Measurements from ENCODE around the gene HPS4. TPM values are rescaled to one million over a fixed set of nuclear protein-coding genes. Genes with fewer than 3 reads are reported as not detected.

Gene HPS4
- total and polyA plus RNA-seq, 10 of the 15 experiments (the other 5 are each of a cell fraction or from before 2014, with no cell fraction given): 11.7 to 36.7 (median 30.8) TPM

DNA sequence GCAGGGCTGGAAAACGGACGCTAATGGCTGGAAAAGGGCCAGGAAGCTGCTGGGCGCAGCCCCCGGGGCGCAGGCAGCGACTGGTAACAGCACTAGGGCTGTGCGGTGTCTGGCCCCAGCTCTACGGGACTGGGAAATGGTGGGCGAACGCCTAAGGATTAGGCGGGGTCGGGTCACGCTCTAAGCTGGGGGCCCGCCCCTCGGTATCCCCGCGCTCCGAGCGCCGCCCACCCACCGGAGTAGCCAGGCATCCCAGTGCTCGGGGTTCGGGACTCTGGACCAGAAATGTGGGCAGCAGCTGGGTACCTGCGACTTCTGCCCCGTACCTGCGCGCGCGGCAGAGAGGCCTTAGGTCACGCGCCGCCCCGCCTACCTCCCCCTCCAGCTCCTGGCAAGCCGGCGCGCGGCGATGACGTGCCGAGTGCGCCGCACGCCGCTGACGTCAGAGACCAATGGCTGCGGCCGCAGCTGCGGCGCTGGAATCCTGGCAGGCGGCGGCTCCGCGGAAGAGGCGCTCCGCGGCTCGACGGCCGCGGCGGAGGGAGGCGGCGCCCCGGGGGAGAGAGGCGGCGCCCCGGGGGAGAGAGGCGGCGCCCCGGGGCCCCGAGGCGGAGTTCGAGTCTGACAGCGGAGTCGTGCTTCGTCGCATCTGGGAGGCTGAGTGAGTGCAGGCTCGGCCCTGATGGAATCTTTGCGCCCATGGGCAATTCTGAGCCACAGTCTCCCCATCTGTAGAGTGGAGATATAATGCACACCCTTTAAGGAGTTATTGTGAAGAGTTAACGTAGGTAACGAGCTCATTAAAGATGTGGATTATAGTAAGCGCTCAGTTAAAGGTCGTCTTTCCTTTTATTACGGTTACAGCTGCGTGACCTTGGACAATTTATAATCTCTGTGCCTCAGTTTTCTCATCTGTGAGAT lies at the start of gene HPS4, which contains the start of gene SRRD (continued):
- TF ChIP-seq JUNB (IDR thresholded peaks at IDR 0.05) (no peak), RB1 (IDR thresholded peaks at IDR 0.05; ENCODE audit: borderline replicate concordance) (peak; percentile 91; the same call in 1 of the 2 replicates), ZNF24 (IDR thresholded peaks at IDR 0.05) (no peak), POLR2AphosphoS5 (IDR thresholded peaks at IDR 0.05; ENCODE audit: low read length) (peak; percentile 83; the same call in 1 of the 2 replicates), NBN (IDR thresholded peaks at IDR 0.05) (peak; percentile 84), GATAD2B (conservative IDR thresholded peaks at IDR 0.05; ENCODE audit: low read depth) (peak; percentile 87; the same call in 1 of the 2 replicates), SRF (IDR thresholded peaks at IDR 0.05; ENCODE audit: low read depth in 2 of 2, low read length in 2 of 2) (peak; percentile 58 to 93), TCF3 (IDR thresholded peaks at IDR 0.05; ENCODE audit: borderline replicate concordance, insufficient read depth, low read depth, low read length) (peak; percentile 69; the same call in 1 of the 2 replicates), TCF7 (IDR thresholded peaks at IDR 0.05; ENCODE audit: borderline replicate concordance) (no peak), SMARCA5 (IDR thresholded peaks at IDR 0.05) (peak; percentile 67), CEBPB (IDR thresholded peaks at IDR 0.05; ENCODE audit: borderline replicate concordance in 1 of 2, low read depth in 2 of 2, low read length in 2 of 2) (no peak), HCFC1 (IDR thresholded peaks at IDR 0.05; ENCODE audit: low read length) (peak; percentile 87), CREB1 (IDR thresholded peaks at IDR 0.05; ENCODE audit: low read depth) (peak; percentile 100), ASH2L (IDR thresholded peaks at IDR 0.05; ENCODE audit: borderline replicate concordance, low read depth) (peak; percentile 96; the same call in 1 of the 2 replicates), RBBP5 (conservative IDR thresholded peaks at IDR 0.05) (no peak)
- TF ChIP-seq, protein P1, sequence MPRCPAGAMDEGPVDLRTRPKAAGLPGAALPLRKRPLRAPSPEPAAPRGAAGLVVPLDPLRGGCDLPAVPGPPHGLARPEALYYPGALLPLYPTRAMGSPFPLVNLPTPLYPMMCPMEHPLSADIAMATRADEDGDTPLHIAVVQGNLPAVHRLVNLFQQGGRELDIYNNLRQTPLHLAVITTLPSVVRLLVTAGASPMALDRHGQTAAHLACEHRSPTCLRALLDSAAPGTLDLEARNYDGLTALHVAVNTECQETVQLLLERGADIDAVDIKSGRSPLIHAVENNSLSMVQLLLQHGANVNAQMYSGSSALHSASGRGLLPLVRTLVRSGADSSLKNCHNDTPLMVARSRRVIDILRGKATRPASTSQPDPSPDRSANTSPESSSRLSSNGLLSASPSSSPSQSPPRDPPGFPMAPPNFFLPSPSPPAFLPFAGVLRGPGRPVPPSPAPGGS (IDR thresholded peaks at IDR 0.05; ENCODE audit: borderline replicate concordance, insufficient read depth, low read depth, low read length, poor library complexity, severe bottlenecking): no peak
- TF ChIP-seq, protein P2, sequence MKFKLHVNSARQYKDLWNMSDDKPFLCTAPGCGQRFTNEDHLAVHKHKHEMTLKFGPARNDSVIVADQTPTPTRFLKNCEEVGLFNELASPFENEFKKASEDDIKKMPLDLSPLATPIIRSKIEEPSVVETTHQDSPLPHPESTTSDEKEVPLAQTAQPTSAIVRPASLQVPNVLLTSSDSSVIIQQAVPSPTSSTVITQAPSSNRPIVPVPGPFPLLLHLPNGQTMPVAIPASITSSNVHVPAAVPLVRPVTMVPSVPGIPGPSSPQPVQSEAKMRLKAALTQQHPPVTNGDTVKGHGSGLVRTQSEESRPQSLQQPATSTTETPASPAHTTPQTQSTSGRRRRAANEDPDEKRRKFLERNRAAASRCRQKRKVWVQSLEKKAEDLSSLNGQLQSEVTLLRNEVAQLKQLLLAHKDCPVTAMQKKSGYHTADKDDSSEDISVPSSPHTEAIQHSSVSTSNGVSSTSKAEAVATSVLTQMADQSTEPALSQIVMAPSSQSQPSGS (IDR thresholded peaks at IDR 0.05; ENCODE audit: low read length): no peak
- TF ChIP-seq, protein P3, sequence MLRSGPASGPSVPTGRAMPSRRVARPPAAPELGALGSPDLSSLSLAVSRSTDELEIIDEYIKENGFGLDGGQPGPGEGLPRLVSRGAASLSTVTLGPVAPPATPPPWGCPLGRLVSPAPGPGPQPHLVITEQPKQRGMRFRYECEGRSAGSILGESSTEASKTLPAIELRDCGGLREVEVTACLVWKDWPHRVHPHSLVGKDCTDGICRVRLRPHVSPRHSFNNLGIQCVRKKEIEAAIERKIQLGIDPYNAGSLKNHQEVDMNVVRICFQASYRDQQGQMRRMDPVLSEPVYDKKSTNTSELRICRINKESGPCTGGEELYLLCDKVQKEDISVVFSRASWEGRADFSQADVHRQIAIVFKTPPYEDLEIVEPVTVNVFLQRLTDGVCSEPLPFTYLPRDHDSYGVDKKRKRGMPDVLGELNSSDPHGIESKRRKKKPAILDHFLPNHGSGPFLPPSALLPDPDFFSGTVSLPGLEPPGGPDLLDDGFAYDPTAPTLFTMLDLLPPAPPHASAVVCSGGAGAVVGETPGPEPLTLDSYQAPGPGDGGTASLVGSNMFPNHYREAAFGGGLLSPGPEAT (IDR thresholded peaks at IDR 0.05; ENCODE audit: low read depth): peak; percentile 52
- TF ChIP-seq, protein P4, sequence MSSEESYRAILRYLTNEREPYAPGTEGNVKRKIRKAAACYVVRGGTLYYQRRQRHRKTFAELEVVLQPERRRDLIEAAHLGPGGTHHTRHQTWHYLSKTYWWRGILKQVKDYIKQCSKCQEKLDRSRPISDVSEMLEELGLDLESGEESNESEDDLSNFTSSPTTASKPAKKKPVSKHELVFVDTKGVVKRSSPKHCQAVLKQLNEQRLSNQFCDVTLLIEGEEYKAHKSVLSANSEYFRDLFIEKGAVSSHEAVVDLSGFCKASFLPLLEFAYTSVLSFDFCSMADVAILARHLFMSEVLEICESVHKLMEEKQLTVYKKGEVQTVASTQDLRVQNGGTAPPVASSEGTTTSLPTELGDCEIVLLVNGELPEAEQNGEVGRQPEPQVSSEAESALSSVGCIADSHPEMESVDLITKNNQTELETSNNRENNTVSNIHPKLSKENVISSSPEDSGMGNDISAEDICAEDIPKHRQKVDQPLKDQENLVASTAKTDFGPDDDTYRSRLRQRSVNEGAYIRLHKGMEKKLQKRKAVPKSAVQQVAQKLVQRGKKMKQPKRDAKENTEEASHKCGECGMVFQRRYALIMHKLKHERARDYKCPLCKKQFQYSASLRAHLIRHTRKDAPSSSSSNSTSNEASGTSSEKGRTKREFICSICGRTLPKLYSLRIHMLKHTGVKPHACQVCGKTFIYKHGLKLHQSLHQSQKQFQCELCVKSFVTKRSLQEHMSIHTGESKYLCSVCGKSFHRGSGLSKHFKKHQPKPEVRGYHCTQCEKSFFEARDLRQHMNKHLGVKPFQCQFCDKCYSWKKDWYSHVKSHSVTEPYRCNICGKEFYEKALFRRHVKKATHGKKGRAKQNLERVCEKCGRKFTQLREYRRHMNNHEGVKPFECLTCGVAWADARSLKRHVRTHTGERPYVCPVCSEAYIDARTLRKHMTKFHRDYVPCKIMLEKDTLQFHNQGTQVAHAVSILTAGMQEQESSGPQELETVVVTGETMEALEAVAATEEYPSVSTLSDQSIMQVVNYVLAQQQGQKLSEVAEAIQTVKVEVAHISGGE (CRISPR knock-in tag; IDR thresholded peaks at IDR 0.05): no peak
- TF ChIP-seq, protein P5, sequence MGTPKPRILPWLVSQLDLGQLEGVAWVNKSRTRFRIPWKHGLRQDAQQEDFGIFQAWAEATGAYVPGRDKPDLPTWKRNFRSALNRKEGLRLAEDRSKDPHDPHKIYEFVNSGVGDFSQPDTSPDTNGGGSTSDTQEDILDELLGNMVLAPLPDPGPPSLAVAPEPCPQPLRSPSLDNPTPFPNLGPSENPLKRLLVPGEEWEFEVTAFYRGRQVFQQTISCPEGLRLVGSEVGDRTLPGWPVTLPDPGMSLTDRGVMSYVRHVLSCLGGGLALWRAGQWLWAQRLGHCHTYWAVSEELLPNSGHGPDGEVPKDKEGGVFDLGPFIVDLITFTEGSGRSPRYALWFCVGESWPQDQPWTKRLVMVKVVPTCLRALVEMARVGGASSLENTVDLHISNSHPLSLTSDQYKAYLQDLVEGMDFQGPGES (IDR thresholded peaks at IDR 0.05): no peak

Measured in GM12878 (cell line).